ENCODE results near the gene FASTKD3. TPM values are rescaled to one million over a fixed set of nuclear protein-coding genes. Genes with fewer than 3 reads are reported as not detected.

FASTKD3 gene
- total and polyA plus RNA-seq, 10 of the 15 experiments (the other 5 are each of a cell fraction or from before 2014, with no cell fraction given): 12.1 to 59.6 (median 25.3) TPM

GRCh38 chr5:7917130-7918123, 48.6 kb upstream of the FASTKD3 start:
- RAD21 ChIA-PET (ENCODE audit: unreplicated experiment): no interaction called here
- FAIRE-seq: no peak
- BruUV-seq (replicated peaks): no TSS peak
- CTCF ChIA-PET: interaction anchor here (1.2 kb wide), 1 partner anchor 31 kb away, joined by 6 read pairs; no protein-coding TSS in a partner anchor
- ATAC-seq: no peak
- in situ Hi-C loops (cut with MboI): loop anchor here (25.0 kb wide), 1 partner anchor 1620 kb away; the partner anchor contains the start of gene SEMA5A
- POLR2A ChIA-PET: no interaction called here
- no peaks in the 10 kb centered on the region for H3K27me3 ChIP-seq (replicated peaks in 1 of 2; ENCODE audit: control insufficient read depth in 2 of 2, insufficient read depth in 2 of 2, low read length in 1 of 2)
- H3K4me1 ChIP-seq (ENCODE audit: control insufficient read depth, insufficient read depth, low read length): no peaks in the 10 kb centered on the region
- H2AFZ ChIP-seq (ENCODE audit: control insufficient read depth, low read depth, low read length): no peak overlapping the region
- SMC1A ChIA-PET (ENCODE audit: uncharacterized antibody, unreplicated experiment): interaction anchor here (0.9 kb wide), 1 partner anchor 11 kb away, joined by 4 read pairs; no protein-coding TSS in a partner anchor
- no peaks in the 10 kb centered on the region for H3K79me2 ChIP-seq (ENCODE audit: control insufficient read depth, insufficient read depth, low read length)
- intact Hi-C loops (cut with micrococcal nuclease; ENCODE audit: unreplicated experiment): no loop called here
- DNase-seq (ENCODE audit: low read depth, low spot score): no peak
- H3K9ac ChIP-seq (ENCODE audit: control insufficient read depth, insufficient read depth, low read length): no peak overlapping the region
- no peaks in the 10 kb centered on the region for H3K36me3 ChIP-seq (ENCODE audit: control insufficient read depth in 2 of 2, insufficient read depth in 2 of 2, low read length in 1 of 2)
- 16% methylated on average over 5 of the region's 5 CpGs for WGBS (ENCODE audit: insufficient coverage, insufficient replicate concordance, low lambda C conversion rate, missing lambda C conversion rate)
- H3K4me2 ChIP-seq (ENCODE audit: control insufficient read depth, insufficient read depth): no peak overlapping the region
- H3K9me3 ChIP-seq (replicated peaks; ENCODE audit: control insufficient read depth, insufficient read depth, low read length): no peaks in the 10 kb centered on the region; the same call in 1 of the 3 replicates
- H3K4me3 ChIP-seq: no peak overlapping the region
- TF ChIP-seq HCFC1 (IDR thresholded peaks at IDR 0.05; ENCODE audit: low read length) (no peak), CREM (IDR thresholded peaks at IDR 0.05; ENCODE audit: low read depth) (no peak), HDGF (IDR thresholded peaks at IDR 0.05) (no peak), POLR2AphosphoS2 (IDR thresholded peaks at IDR 0.05; ENCODE audit: low read depth, low read length) (no peak), SUPT20H (IDR thresholded peaks at IDR 0.05; ENCODE audit: borderline replicate concordance, control insufficient read depth, low read depth, low read length) (no peak), RAD51 (IDR thresholded peaks at IDR 0.05) (no peak), NR2F1 (conservative IDR thresholded peaks at IDR 0.05) (no peak), ZNF622 (IDR thresholded peaks at IDR 0.05) (no peak), E2F8 (IDR thresholded peaks at IDR 0.05; ENCODE audit: low read depth, partially characterized antibody) (no peak), EED (IDR thresholded peaks at IDR 0.05; ENCODE audit: low read depth) (no peak), ATF7 (IDR thresholded peaks at IDR 0.05; ENCODE audit: low read depth) (no peak)
- TF ChIP-seq, protein P1, sequence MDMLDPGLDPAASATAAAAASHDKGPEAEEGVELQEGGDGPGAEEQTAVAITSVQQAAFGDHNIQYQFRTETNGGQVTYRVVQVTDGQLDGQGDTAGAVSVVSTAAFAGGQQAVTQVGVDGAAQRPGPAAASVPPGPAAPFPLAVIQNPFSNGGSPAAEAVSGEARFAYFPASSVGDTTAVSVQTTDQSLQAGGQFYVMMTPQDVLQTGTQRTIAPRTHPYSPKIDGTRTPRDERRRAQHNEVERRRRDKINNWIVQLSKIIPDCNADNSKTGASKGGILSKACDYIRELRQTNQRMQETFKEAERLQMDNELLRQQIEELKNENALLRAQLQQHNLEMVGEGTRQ (IDR thresholded peaks at IDR 0.05; ENCODE audit: borderline replicate concordance, low read depth, low read length): no peak
- TF ChIP-seq, protein P2, sequence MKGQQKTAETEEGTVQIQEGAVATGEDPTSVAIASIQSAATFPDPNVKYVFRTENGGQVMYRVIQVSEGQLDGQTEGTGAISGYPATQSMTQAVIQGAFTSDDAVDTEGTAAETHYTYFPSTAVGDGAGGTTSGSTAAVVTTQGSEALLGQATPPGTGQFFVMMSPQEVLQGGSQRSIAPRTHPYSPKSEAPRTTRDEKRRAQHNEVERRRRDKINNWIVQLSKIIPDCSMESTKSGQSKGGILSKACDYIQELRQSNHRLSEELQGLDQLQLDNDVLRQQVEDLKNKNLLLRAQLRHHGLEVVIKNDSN (IDR thresholded peaks at IDR 0.05; ENCODE audit: borderline replicate concordance, extremely low read length, insufficient read depth, low read depth, low read length): no peak
- TF ChIP-seq, protein P3, sequence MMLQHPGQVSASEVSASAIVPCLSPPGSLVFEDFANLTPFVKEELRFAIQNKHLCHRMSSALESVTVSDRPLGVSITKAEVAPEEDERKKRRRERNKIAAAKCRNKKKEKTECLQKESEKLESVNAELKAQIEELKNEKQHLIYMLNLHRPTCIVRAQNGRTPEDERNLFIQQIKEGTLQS (IDR thresholded peaks at IDR 0.05; ENCODE audit: borderline replicate concordance, extremely low read depth, low read depth, low read length): no peak
- H4K20me1 ChIP-seq (ENCODE audit: control insufficient read depth, insufficient read depth): no peaks in the 10 kb centered on the region
- H3K27ac ChIP-seq (ENCODE audit: control insufficient read depth, insufficient read depth): no peak overlapping the region
